ACHN (cell line): ENCODE results near the gene KCTD10.
A peak's percentile ranks its signal among the peaks of the same experiment; 100 is the strongest.
"Not testable (repeated sequence)": the region's sequence is repeated elsewhere in the genome, so short reads cannot be mapped to it uniquely, and the experiment has no call there.

Experiments
- DNase-seq: peaks from one replicate; pipeline ENCODE4 v3.0.0-alpha.2; 2015
- in situ Hi-C: cut with HindIII; loops from 2 replicates; pipeline ENCODE4 v1.10.0; 2017; ENCODE audit warnings: low sequenced_read_pairs, low pct_ligation_motif_present, low pct_unique_long_range_greater_than_20kb

The KCTD10 gene

DNA sequence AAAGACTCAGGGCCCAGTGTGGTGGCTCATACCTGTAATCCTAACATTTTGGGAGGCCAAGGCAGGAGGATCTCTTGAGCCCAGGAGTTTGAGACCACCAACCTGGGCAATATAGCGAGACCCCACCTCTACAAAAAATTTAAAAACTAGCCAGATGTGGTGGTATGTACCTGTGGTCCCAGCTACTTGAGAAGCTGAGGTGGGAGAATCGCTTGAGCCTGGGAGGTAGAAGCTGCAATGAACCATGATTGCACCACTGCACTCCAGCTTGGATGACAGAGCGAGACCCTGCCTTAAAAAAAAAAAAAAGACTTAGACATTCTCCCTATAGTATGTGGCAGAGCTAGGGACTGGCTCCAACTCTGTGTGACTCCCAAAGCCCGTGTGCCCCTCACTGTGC, 3.3 kb upstream of the KCTD10 start:
- DNase-seq: no peak
- in situ Hi-C loops: no loop called here

DNA sequence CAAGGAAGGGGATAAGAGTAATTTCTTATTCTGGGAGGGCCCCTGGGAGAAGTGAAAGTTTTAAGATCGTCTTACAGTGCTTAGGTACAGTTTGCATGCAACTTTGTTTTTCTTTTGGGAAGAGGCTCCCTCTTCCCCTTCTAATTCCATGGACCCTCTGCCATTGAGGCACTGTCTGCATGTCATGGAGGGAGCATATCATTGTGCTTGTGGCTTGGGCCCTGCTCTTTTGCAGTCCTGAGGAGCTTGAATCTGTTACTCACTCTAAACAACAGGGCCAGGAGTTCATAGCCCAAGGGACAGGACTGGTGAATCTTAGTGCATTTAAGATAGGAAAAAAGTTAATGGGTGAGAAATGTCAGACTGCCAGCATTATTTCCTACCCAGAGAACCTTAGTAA, 2.7 kb upstream of the KCTD10 start:
- in situ Hi-C loops: no loop called here

GRCh38 chr12:109477963-109478315, 839 bp upstream of the KCTD10 start:
- no peak for DNase-seq
- in situ Hi-C loops: no loop called here

More for the DNA sequence above, 2.7 kb upstream of the KCTD10 start:
- no peak for DNase-seq

GRCh38 chr12:109476807-109477184, 304 bp downstream of the KCTD10 start:
- in situ Hi-C loops: no loop called here
- no peak for DNase-seq

DNA sequence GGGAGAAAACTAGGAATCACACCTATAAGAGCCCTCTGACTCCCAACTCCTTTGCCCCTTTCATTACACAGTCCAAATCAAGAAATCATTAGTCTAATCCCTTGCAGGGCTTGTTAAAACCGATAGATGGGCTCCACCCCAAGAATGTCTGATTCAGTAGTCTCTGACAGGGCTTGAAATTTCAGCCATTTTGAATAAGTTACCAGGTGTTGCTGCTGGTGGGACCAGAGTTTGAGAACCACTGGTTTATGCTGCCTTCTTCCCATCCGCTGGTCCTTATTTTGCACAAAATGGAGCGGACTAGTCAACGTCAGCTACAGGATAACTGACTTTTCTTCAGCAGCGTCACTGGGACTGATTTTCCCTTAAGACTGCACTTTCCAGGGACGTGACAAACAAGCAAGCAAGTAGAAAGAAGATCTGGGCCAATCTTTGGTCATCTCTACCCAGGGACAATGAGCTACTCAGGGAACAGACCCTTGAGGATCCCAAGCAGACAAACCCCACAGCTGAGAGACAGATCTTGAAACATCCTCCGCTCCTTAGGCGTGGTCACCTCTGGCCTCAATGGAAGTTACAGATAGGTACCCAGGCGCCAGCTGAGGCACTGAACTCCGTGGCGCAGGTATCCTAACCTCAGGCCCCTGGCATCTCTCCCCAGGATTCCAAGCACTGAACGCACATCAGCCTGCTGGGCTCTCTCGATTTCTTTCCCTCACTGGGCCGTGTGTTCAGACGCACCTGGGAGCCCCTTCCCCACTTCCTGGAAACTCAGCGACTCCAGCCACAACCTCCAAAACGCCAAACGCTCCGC, 900 bp downstream of the KCTD10 start:
- DNase-seq: no peak
- in situ Hi-C loops: no loop called here

- in situ Hi-C loops: no loop called here
- no peak for DNase-seq
Measured at GRCh38 chr12:109475121-109475520, 2.0 kb downstream of the KCTD10 start.

- DNase-seq, in situ Hi-C loops: not testable (repeated sequence)
Measured at GRCh38 chr12:109473526-109474270, 3.4 kb downstream of the KCTD10 start.

GRCh38 chr12:109473006-109473405, 4.1 kb downstream of the KCTD10 start:
- in situ Hi-C loops: no loop called here
- DNase-seq: no peak

DNA sequence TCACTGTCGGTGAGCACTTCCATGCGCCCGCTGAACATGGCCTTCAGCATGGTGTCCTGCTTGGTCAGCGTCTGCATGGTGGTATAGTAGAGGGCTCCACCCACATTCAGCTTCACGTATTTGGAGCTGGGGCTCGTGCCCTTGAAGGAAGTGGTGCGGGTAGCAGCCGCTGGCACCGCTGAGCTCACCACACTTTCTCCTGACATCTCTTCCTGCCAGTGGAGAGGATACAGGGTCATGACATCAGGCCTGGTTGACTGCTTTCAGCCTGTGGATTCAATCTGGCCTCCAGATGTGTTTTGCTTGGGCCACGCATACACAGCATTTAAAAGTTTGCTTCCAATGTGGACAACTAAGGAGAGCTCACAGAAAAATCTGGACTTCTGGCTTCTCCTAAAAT, 7.6 kb downstream of the KCTD10 start:
- in situ Hi-C loops: no loop called here
- no peak for DNase-seq

DNA sequence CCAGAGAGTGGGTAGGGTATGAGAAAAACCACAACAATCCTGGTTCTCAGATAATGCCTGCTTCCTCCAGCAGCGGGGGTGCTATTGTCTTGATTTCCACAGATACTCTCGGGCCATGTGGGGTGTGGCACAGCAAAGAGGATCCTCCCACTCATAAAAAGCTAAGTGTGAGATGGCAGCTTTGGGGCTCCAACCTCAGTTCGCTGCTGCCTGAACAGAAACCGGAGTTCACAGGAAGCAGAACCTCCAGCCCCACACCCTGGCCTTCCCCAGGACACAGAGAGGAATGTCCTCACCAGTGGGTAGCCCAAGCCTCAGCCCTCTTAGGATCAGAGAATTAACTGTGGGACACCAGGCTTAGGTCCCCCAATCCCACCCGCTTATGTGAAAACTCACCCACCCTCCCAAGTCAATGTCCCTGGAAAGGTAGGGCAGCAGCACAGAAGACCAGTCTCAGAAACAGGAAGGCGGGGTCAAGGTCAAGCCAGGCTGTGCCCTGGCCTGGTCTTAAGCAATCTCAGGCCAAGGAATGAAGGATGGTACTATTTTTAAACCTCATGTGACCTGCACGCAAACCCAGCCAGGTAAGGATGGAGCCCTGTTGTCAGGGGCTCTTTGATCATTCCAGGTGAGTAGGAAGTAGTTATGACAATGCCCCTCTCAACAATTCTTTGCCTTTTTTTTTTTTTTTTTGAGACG, 9.0 kb downstream of the KCTD10 start:
- in situ Hi-C loops: no loop called here
- DNase-seq: no peak

GRCh38 chr12:109466821-109467220, 10.3 kb downstream of the KCTD10 start:
- DNase-seq: no peak
- in situ Hi-C loops: no loop called here

DNA sequence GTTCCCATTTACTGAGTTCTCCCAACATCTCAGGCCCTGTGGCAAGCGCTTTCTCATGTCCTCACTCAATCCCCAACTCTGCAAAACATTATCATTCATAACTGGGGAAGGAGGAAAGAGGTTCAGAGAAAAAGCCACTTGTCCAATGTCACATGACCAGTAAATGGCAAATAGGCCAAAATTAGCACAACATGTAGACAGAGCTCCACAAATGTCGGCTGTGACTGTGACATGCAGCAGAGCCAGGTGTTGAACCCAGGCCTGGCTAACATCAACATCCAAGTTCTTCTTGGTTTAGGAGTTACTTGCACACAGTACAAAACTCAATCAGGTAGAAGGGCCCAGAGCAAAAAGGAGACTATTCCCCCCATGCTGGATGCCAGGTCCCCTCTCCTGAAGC, 10.8 kb downstream of the KCTD10 start:
- DNase-seq: no peak
- in situ Hi-C loops: no loop called here

GRCh38 chr12:109464642-109465351, 12.3 kb downstream of the KCTD10 start:
- DNase-seq: no peak
- in situ Hi-C loops: no loop called here

- in situ Hi-C loops: no loop called here
- DNase-seq: peak; percentile 19
Measured at GRCh38 chr12:109463756-109464155, 13.3 kb downstream of the KCTD10 start.

DNA sequence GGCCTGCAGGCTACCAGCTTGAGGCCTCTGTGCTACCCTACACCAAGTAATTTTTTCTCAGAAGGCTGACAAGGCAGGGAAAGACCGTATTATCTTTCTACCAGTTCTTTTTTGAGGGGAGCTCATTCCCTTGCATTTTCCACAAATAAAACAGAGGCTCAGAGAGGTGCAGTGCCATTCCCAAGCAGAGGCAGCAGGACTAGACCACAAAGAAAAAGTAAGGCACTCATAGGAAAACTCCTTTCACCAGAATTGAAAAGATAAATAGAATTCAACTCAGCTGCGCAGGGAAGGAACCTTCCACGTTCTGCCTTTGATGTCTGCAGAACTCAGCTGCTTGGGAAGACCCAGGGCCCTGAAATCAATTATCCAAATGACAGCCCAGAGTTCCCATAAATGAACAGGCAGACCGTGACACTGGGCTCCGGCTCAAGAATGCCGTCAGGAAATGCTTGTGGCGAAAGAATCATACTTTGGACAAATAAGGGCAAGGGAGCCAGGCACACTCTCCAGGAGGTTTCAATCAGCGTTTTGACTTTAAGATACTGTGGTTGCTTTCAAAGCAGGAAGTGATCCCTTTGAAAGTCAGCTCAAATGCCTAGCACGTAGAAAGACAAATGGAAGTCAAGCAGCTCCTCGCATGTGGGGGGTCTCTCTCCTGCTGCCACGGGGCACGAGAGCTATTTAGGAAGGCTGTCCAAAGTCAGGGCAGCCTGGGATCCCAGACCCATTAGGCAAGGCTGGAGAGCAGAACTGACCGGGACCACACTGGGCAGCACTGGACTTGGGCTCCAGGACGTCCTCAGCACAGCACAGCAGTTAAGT, 14.0 kb downstream of the KCTD10 start:
- DNase-seq: peak; percentile 98
- in situ Hi-C loops: no loop called here

GRCh38 chr12:109461846-109462756, 15.0 kb downstream of the KCTD10 start:
- DNase-seq: peak; percentile 83
- in situ Hi-C loops: no loop called here
